Testis (tissue), 3 donors: ENCODE results near the gene SNX11. TPM values are rescaled to one million over a fixed set of nuclear protein-coding genes. Genes with fewer than 3 reads are reported as not detected.

Experiments used
- DNase-seq: peaks from one replicate; pipeline ENCODE4 v3.0.0-alpha.2; 2019
- H3K27ac ChIP-seq, 2 donors: fragments of 200-600 bp; sonication (generic); one replicate each; pipeline ENCODE4 v1.5.1; 2019
- H3K27me3 ChIP-seq: fragments of 200-600 bp; sonication (generic); one replicate; pipeline ENCODE4 v1.5.1; 2019
- H3K36me3 ChIP-seq: fragments of 200-600 bp; sonication (generic); one replicate; pipeline ENCODE4 v1.5.1; 2017; ENCODE audit warnings: low read depth; ENCODE audit errors: missing control alignments
- H3K4me1 ChIP-seq: fragments of 200-600 bp; sonication (generic); one replicate; pipeline ENCODE4 v1.5.1; 2019
- H3K4me3 ChIP-seq, 2 donors: fragments of 200-600 bp; sonication (generic); one replicate each; pipeline ENCODE4 v1.5.1; 2017 to 2019
- H3K9me3 ChIP-seq: fragments of 200-600 bp; sonication (generic); one replicate; pipeline ENCODE4 v1.5.1; 2017
- CTCF ChIP-seq, 3 experiments: fragments of 450-650 bp in 2 of 3; fragments of 200-600 bp in 1 of 3; sonication (generic) in 1 of 3; IDR thresholded peaks; one replicate each; pipeline ENCODE4 v1.5.1; 2016 to 2019; ENCODE audit warnings: antibody characterized with exemption in 3 of 3, mild to moderate bottlenecking in 2 of 3, moderate library complexity in 1 of 3
- POLR2A ChIP-seq: fragments of 450-650 bp; IDR thresholded peaks from one replicate; pipeline ENCODE4 v1.6.1; 2017; ENCODE audit warnings: antibody characterized with exemption, mild to moderate bottlenecking, moderate library complexity
- WGBS, 2 donors: methylation state at CpG; one replicate each; pipeline ENCODE4 v1.1.5; 2018; 5-methylcytosine and 5-hydroxymethylcytosine counted together
- intact Hi-C: fragments of 100-400 bp; cut with DNase I; formaldehyde crosslinking; loops from one replicate; pipeline ENCODE4 v1.15.1; 2023; ENCODE audit warnings: low total_unique reads
- polyA plus RNA-seq: library from polyadenylated mRNA; stranded (reverse); fragments of 350-450 nt; fragmentation: Illumina TruSeq; extraction: RNeasy Lipid Tissue Mini Kit (QIAGEN cat#74804); gene quantifications from one replicate; pipeline ENCODE4 v1.2.3, GENCODE V29; 2014; ENCODE audit warnings: low read depth, low replicate concordance; ENCODE audit not compliant: insufficient read depth
- total RNA-seq, 2 donors: library from RNA; depleted of rRNA; stranded (reverse); fragments of >200 nt; gene quantifications; one replicate each; pipeline ENCODE4 v1.2.3, GENCODE V29; 2016

SNX11 gene
- total and polyA plus RNA-seq, 3 donors from 2014 or later: 20.3 to 23.1 (median 23.1) TPM

GRCh38 chr17:48110761-48111160 is 3.2 kb downstream of the SNX11 start:
- WGBS, 2 donors: 76 to 84% methylated on average over 9 of the region's 9 CpGs
- H3K4me1 ChIP-seq: peaks cover 10% of the 10 kb centered on the region
- no peak overlapping the region for H3K4me3 ChIP-seq
- H3K9me3 ChIP-seq: no peaks in the 10 kb centered on the region
- H3K36me3 ChIP-seq: no peaks in the 10 kb centered on the region
- DNase-seq: no peak
- no peak for TF ChIP-seq POLR2A
- no peak for TF ChIP-seq CTCF (IDR thresholded peaks at IDR 0.05)
- H3K27me3 ChIP-seq: no peaks in the 10 kb centered on the region
- intact Hi-C loops: no loop called here
- no peak overlapping the region for H3K27ac ChIP-seq

DNA sequence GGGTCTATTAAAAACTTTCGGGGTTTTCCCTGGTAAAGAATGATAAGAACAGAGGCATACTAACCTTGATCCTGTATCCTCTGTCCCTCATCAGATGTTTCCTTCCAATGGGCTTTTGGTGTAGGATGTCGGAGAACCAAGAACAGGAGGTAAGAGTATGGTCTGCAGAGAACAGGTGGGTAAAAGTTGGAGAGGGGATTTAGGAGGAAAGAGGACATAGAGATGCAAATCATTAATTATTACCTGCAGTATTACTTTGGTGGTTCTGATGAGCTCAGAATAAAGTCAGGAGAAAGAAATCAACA is 4.3 kb downstream of the SNX11 start:
- TF ChIP-seq CTCF (IDR thresholded peaks at IDR 0.05) (no peak), POLR2A (no peak)
- H3K9me3 ChIP-seq: no peaks in the 10 kb centered on the region
- no peaks in the 10 kb centered on the region for H3K27me3 ChIP-seq
- 81 to 91% methylated on average over 2 of the region's 2 CpGs for WGBS, 2 donors
- H3K4me3 ChIP-seq: no peak overlapping the region
- peaks cover 7% of the 10 kb centered on the region for H3K4me1 ChIP-seq
- no peak for DNase-seq
- no peaks in the 10 kb centered on the region for H3K36me3 ChIP-seq
- H3K27ac ChIP-seq: no peak overlapping the region
- intact Hi-C loops: no loop called here

DNA sequence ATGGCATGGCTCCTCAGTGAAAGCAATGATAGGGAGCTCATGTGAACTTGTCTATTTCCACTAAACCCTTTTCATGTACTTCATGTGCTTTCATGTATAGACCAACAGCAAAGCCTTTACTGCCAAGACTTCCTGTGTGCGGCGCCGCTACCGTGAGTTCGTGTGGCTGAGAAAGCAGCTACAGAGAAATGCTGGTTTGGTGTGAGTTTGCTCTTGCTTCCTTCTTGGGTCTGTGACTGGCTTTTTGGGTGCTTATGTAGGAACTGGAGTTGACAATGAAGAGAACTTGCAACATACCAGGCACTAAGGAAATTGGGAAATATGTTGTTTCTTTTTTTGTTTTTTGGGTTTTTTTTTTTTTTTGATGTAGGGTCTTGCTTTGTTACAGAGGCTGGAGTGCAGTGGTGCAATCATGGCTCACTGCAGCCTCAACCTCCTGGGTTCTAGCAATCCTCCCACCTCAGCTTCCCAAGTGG is 5.7 kb downstream of the SNX11 start:
- Histone ChIP-seq H3K36me3 (no peaks in the 10 kb centered on the region), H3K4me3 (no peak overlapping the region), H3K27me3 (no peaks in the 10 kb centered on the region), H3K4me1 (peaks cover 7% of the 10 kb centered on the region), H3K9me3 (no peaks in the 10 kb centered on the region), H3K27ac (no peak overlapping the region)
- intact Hi-C loops: no loop called here
- TF ChIP-seq POLR2A (no peak), CTCF (IDR thresholded peaks at IDR 0.05) (no peak)
- 84 to 98% methylated on average over 5 of the region's 5 CpGs for WGBS, 2 donors
- DNase-seq: no peak

DNA sequence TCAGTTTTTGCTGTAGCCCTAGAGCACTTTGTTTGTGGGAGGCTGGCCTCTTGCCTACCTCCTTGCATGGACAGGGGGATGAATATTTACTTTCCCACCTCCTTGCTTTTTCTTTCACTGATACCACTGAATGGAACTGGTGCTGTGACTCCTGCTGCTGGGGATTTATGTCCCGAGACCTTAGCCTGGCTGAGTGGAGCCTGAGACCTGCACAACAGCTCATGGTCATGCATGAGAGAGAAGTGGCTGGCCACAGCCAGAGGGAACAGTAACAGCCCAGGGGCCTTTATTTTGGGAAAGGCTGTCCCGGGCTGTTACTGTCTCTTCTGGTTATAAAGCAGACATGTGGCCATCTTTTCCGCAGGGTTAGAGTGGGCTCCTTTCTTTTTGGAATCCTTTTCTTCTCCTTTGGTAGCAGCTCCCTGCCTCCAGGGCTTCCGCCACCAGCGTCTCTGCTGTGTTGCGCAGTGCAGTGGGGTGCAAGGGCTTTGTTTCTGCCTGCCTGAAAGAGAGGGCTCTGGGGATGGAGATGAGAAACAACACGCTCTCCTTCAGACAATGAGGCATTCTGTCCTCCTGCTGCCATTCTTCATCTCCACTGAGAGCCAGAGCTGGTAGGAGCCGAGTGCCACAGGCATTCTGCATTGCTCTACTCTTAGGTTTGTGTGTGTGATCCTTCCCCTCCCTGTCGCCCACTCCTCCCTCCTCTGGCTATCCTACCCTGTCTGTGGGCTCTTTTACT is 14.5 kb downstream of the SNX11 start:
- DNase-seq: no peak
- WGBS, 2 donors: 77 to 78% methylated on average over 9 of the region's 9 CpGs
- H3K27ac ChIP-seq: no peak overlapping the region

More for the DNA sequence above, 14.5 kb downstream of the SNX11 start:
- H3K4me3 ChIP-seq: no peak overlapping the region
- H3K9me3 ChIP-seq: no peaks in the 10 kb centered on the region
- TF ChIP-seq POLR2A (no peak), CTCF (IDR thresholded peaks at IDR 0.05) (no peak)
- H3K4me1 ChIP-seq: peaks cover 4% of the 10 kb centered on the region
- no peaks in the 10 kb centered on the region for H3K36me3 ChIP-seq
- intact Hi-C loops: no loop called here
- H3K27me3 ChIP-seq: no peaks in the 10 kb centered on the region
